DMS53 (cell line): ENCODE results near the gene CAMK1G.
A peak's percentile ranks its signal among the peaks of the same experiment; 100 is the strongest.

Experiments used
- DNase-seq: peaks from one replicate; lab custom pipeline; 2025; lab: John Stamatoyannopoulos, UW

CAMK1G gene

GRCh38 chr1:209583408-209583807, at the start of gene CAMK1G:
Gene CAMK1G (plus strand): TSS chr1:209583714. CDS start chr1:209594984, 11,270 bp downstream.
- DNase-seq: peak; percentile 52

- DNase-seq: peak; percentile 60
These were observed 48.8 kb upstream of the CAMK1G start for GRCh38 chr1:209534496-209535250.

- DNase-seq: no peak
These were observed 46.7 kb upstream of the CAMK1G start for GRCh38 chr1:209536843-209537242.

- no peak for DNase-seq
These were observed 46.0 kb upstream of the CAMK1G start for GRCh38 chr1:209537336-209538114.

- no peak for DNase-seq
These were observed 43.9 kb upstream of the CAMK1G start for GRCh38 chr1:209539576-209539975.

- no peak for DNase-seq
These were observed 40.9 kb upstream of the CAMK1G start for GRCh38 chr1:209542585-209542984.

GRCh38 chr1:209544098-209544497, 39.4 kb upstream of the CAMK1G start:
- DNase-seq: no peak

GRCh38 chr1:209545423-209545822, 38.1 kb upstream of the CAMK1G start:
- no peak for DNase-seq

GRCh38 chr1:209546390-209547085, 37.0 kb upstream of the CAMK1G start:
- no peak for DNase-seq

GRCh38 chr1:209547626-209548025, 35.9 kb upstream of the CAMK1G start:
- DNase-seq: no peak

- DNase-seq: no peak
These were observed 33.9 kb upstream of the CAMK1G start for GRCh38 chr1:209549443-209550205.

GRCh38 chr1:209550519-209550918, 33.0 kb upstream of the CAMK1G start:
- DNase-seq: no peak

- DNase-seq: no peak
These were observed 30.9 kb upstream of the CAMK1G start for GRCh38 chr1:209552406-209553264.

GRCh38 chr1:209554761-209555611, 28.5 kb upstream of the CAMK1G start:
- no peak for DNase-seq

- DNase-seq: no peak
These were observed 27.3 kb upstream of the CAMK1G start for GRCh38 chr1:209556162-209556690.

GRCh38 chr1:209557221-209557620, 26.3 kb upstream of the CAMK1G start:
- DNase-seq: peak; percentile 16

- no peak for DNase-seq
These were observed 23.0 kb upstream of the CAMK1G start for GRCh38 chr1:209560529-209560928.

- DNase-seq: no peak
These were observed 22.6 kb upstream of the CAMK1G start for GRCh38 chr1:209560952-209561351.

- DNase-seq: no peak
These were observed 22.0 kb upstream of the CAMK1G start for GRCh38 chr1:209561532-209561931.

- no peak for DNase-seq
These were observed 18.7 kb upstream of the CAMK1G start for GRCh38 chr1:209564849-209565248.
